Kidney (tissue), 14 donors: Measurements from ENCODE around the gene TCEAL3. TPM values are rescaled to one million over a fixed set of nuclear protein-coding genes. Genes with fewer than 3 reads are reported as not detected.

Experiments
- DNase-seq, 5 donors: peaks; one replicate each; pipeline ENCODE4 v3.0.0-alpha.2; 2013 to 2020
- FAIRE-seq: peaks from 2 replicates; lab custom pipeline; 2012; peaks lifted over from hg19 to GRCh38; lab: Jason Lieb, UNC
- H3K27ac ChIP-seq, 2 donors: one replicate each; pipeline ENCODE4 v1.7.0; 2013; ENCODE audit warnings: low read depth in 2 of 2, low read length in 2 of 2, inconsistent platforms in 1 of 2
- H3K27me3 ChIP-seq: one replicate; pipeline ENCODE4 v1.7.1; 2013; ENCODE audit warnings: low read length, inconsistent platforms; ENCODE audit not compliant: control insufficient read depth, insufficient read depth
- H3K36me3 ChIP-seq, 3 donors: one replicate each; pipeline versions ENCODE4 v1.7.0 to v1.7.1; 2013; ENCODE audit warnings: low read length in 3 of 3, control low read depth in 1 of 3, inconsistent platforms in 1 of 3; ENCODE audit not compliant: insufficient read depth in 3 of 3, control insufficient read depth in 2 of 3
- H3K4me1 ChIP-seq, 3 donors: one replicate each; pipeline versions ENCODE4 v1.7.0 to v1.7.1; 2013; ENCODE audit warnings: low read length in 3 of 3, inconsistent platforms in 1 of 3, low read depth in 1 of 3; ENCODE audit not compliant: control insufficient read depth in 2 of 3, insufficient read depth in 2 of 3
- H3K4me3 ChIP-seq, 3 donors: one replicate each; pipeline versions ENCODE4 v1.7.0 to v1.8.1; 2013; ENCODE audit warnings: low read length in 3 of 3, control low read depth in 1 of 3, inconsistent platforms in 1 of 3
- H3K9ac ChIP-seq, 3 donors: one replicate each; pipeline versions ENCODE4 v1.7.0 to v1.7.1; 2013; ENCODE audit warnings: low read length in 3 of 3, control low read depth in 1 of 3, inconsistent platforms in 1 of 3
- H3K9me3 ChIP-seq, 3 donors: one replicate each; pipeline versions ENCODE4 v1.7.0 to v1.7.1; 2013; ENCODE audit warnings: low read length in 3 of 3, control low read depth in 1 of 3, inconsistent platforms in 1 of 3; ENCODE audit not compliant: control insufficient read depth in 2 of 3, insufficient read depth in 1 of 3
- intact Hi-C: fragments of 100-400 bp; cut with DNase I; formaldehyde crosslinking; loops from one replicate; pipeline ENCODE4 v1.11.1; 2022
- polyA plus RNA-seq: library from polyadenylated mRNA; stranded (reverse); fragments of 350-450 nt; fragmentation: Illumina TruSeq; extraction: RNeasy Lipid Tissue Mini Kit (QIAGEN cat#74804); gene quantifications from one replicate; pipeline ENCODE4 v1.2.3, GENCODE V29; 2014; ENCODE audit warnings: low read depth, low replicate concordance; ENCODE audit not compliant: insufficient read depth
- total RNA-seq: library from RNA; stranded (reverse); fragmentation: NEBNext Ultra II Directional; extraction: Animal tissue kit (Norgen Biotek cat#: 25700); gene quantifications from one replicate; pipeline ENCODE4 v1.2.1, GENCODE V29; 2021
- TF ChIP-seq, protein P1 (sequence below): IDR thresholded peaks from 3 replicates; pipeline ENCODE4 v1.5.1; 2012; ENCODE audit warnings: mild to moderate bottlenecking, moderate library complexity, borderline replicate concordance; ENCODE audit not compliant: insufficient read depth; ENCODE audit errors: extremely low read depth
- donor health status: control.
- donor health status: control.
- donor health status: control.
- donor health status: control.
- donor health status: control.
- donor health status: DM: yes; HTN: yes; CAD: no.
- donor health status: Normal renal cell carcinoma (clear cell type).

TCEAL3 gene
- total and polyA plus RNA-seq, 2 donors from 2014 or later, result 34.2 to 70.1 TPM

- TF ChIP-seq, protein P1, sequence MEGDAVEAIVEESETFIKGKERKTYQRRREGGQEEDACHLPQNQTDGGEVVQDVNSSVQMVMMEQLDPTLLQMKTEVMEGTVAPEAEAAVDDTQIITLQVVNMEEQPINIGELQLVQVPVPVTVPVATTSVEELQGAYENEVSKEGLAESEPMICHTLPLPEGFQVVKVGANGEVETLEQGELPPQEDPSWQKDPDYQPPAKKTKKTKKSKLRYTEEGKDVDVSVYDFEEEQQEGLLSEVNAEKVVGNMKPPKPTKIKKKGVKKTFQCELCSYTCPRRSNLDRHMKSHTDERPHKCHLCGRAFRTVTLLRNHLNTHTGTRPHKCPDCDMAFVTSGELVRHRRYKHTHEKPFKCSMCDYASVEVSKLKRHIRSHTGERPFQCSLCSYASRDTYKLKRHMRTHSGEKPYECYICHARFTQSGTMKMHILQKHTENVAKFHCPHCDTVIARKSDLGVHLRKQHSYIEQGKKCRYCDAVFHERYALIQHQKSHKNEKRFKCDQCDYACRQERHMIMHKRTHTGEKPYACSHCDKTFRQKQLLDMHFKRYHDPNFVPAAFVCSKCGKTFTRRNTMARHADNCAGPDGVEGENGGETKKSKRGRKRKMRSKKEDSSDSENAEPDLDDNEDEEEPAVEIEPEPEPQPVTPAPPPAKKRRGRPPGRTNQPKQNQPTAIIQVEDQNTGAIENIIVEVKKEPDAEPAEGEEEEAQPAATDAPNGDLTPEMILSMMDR, result no peak
- peak overlapping the region in 2 of 3 donors; percentile 65 to 69 for H3K9ac ChIP-seq
- H3K36me3 ChIP-seq, result no peaks in the 10 kb centered on the region
- DNase-seq, result peak in 3 of 5 donors; percentile 18 to 78 (median 45)
- intact Hi-C loops, result no loop called here
- peak overlapping the region; percentile 89 to 93 for H3K27ac ChIP-seq
- H3K27me3 ChIP-seq, result peaks cover 4% of the 10 kb centered on the region
- FAIRE-seq, result no peak
- no peaks in the 10 kb centered on the region for H3K9me3 ChIP-seq
- H3K4me1 ChIP-seq, result no peaks in the 10 kb centered on the region
- peak overlapping the region; percentile 55 to 71 (median 57) for H3K4me3 ChIP-seq
Observed at GRCh38 chrX:103608306-103608963, 672 bp downstream of the TCEAL3 start.

- Histone ChIP-seq H3K9me3 (no peaks in the 10 kb centered on the region), H3K4me3 (no peak overlapping the region), H3K27ac (no peak overlapping the region), H3K9ac (no peak overlapping the region), H3K36me3 (no peaks in the 10 kb centered on the region), H3K27me3 (peaks cover 4% of the 10 kb centered on the region), H3K4me1 (no peaks in the 10 kb centered on the region)
- DNase-seq, result no peak
- TF ChIP-seq, protein P1, result no peak
- intact Hi-C loops, result no loop called here
- FAIRE-seq, result no peak
Observed at GRCh38 chrX:103610282-103610681, 2.5 kb downstream of the TCEAL3 start.

- H3K4me3 ChIP-seq, result no peak overlapping the region
- DNase-seq, result no peak
- intact Hi-C loops, result no loop called here
- TF ChIP-seq, protein P1, result no peak
- no peaks in the 10 kb centered on the region for H3K36me3 ChIP-seq
- H3K27me3 ChIP-seq, result no peaks in the 10 kb centered on the region
- H3K27ac ChIP-seq, result no peak overlapping the region
- H3K9ac ChIP-seq, result no peak overlapping the region
- H3K4me1 ChIP-seq, result no peaks in the 10 kb centered on the region
- no peaks in the 10 kb centered on the region for H3K9me3 ChIP-seq
- FAIRE-seq, result no peak
Observed at GRCh38 chrX:103613362-103613890, 5.7 kb downstream of the TCEAL3 start.

- TF ChIP-seq, protein P1, result no peak
- DNase-seq (no peak), FAIRE-seq (no peak)
- H3K27ac ChIP-seq, result no peak overlapping the region
- no peak overlapping the region for H3K9ac ChIP-seq
- intact Hi-C loops, result no loop called here
- H3K4me1 ChIP-seq, result no peaks in the 10 kb centered on the region
- H3K36me3 ChIP-seq, result peaks cover 0 to 3% (median 0%) of the 10 kb centered on the region in 3 donors
- H3K4me3 ChIP-seq, result no peak overlapping the region
- no peaks in the 10 kb centered on the region for H3K9me3 ChIP-seq
- no peaks in the 10 kb centered on the region for H3K27me3 ChIP-seq
Observed at GRCh38 chrX:103614999-103615398, 7.2 kb downstream of the TCEAL3 start.
